ENCODE data around the gene RNF126.

GRCh38 chr19:615619-616018 is 47.4 kb downstream of the RNF126 start:
- TF ChIP-seq CTCF (IDR thresholded peaks at IDR 0.05; ENCODE audit: low read depth, low read length, poor library complexity, severe bottlenecking) (no peak), EZH2phosphoT487 (IDR thresholded peaks at IDR 0.05; ENCODE audit: borderline replicate concordance, low read length) (no peak)

Data from DOHH2 (cell line).